NCI-H526 treated with DMSO at 0.1 percent for 48 hours (cell line): Measurements from ENCODE around the gene TMED5.

Source experiments
- DNase-seq: peaks from one replicate; lab custom pipeline; 2025; lab: John Stamatoyannopoulos, UW

The TMED5 gene

DNA sequence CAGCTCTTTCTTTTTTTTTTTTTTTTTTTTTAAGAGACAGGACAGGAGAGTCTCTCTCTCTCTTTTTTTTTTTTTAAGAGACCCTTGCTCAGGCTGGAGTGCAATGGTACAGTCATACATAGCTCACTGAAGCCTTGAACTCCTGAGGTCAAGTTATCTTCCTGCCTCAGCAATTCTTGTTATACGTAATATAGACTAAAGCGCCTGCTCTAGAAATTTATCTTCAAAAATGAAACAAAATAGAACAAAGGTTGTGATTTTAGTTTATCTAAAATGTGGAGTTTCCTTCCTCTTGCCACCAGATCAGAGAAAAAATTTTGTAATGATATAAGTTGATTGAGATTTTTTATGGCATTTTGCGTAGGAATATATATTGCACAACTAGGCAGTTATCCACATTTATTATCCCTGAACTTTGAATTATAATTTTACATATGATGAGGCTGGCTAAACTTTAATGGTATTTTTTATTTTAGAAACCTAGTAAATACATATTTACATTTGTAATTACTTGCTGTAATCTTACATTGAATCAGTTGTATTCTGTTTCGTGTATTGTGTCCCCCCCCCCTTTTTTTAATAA is 56.9 kb downstream of the TMED5 start:
- DNase-seq, result no peak

DNA sequence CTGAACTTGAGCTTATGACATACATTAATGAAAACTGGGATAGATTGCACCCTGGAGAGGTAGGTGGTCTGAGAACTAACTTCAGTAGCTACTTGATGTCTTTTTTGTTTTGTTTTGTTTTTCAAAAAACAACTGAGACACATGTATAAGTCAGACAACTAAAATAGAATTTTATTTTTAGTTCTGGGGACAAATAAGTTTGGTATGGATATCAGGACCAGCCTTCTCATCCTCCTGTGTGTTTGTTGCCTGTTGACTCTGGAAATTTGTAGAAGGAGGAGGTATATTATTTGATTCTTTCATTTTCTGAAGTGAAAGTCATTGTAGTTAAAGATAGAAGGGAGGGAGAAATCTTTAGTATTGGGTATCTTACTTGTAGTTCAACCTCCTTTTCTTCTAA is 59.6 kb downstream of the TMED5 start:
- DNase-seq, result no peak

DNA sequence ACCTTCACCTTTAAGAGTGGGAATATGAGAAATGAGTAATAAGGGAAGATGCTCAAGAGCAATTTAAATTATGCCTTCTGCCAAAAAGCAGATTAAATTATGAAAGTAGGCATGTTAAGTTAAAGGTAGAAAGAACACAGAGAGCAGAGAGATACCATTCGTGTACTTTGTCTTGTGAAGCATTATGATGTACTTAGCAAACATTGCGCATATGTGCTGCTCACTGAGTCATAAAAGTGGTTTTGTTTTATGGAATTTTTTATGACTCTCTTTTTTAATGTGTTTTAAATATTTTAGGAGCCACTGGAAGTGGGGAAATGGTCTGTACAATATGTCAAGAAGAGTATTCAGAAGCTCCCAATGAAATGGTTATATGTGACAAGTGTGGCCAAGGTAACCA is 65.8 kb downstream of the TMED5 start:
- no peak for DNase-seq

DNA sequence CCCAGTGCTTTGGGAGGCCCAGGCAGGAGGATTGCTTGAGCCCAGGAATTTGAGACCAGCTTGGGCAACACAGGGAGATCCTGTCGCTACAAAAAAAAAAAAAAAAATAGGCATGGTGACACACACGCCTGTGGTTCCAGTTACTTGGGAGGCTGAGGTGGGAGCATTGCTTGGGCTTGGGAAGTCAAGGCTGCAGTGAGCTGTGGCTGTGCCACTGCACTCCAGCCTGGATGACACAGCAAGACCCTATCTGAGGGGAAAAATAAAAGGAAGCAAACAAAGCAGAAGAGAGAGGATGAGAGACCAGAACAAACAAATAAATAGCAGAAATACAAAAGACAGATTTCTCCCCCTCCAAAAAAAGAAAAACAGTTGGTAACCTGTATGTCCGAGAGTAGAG is 67.1 kb downstream of the TMED5 start:
- no peak for DNase-seq

DNA sequence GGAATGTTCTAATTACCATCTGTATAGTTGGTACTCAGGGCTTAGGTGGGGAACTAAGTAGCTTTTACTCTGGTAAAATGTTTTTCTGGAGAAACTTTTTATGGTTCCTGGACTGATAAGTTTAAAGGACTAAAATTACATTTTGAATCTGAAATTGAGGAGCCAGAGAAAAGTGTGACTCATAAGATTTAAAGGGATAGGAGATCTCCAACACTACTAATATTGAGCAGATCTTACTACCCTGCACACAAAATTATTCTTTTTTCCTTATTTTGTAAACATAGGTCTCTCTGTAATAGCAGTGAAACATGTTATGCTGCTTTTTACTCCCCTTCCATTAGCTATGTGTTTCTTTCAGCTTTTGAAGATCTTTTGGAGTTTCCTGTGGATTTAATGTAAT is 68.7 kb downstream of the TMED5 start:
- no peak for DNase-seq

DNA sequence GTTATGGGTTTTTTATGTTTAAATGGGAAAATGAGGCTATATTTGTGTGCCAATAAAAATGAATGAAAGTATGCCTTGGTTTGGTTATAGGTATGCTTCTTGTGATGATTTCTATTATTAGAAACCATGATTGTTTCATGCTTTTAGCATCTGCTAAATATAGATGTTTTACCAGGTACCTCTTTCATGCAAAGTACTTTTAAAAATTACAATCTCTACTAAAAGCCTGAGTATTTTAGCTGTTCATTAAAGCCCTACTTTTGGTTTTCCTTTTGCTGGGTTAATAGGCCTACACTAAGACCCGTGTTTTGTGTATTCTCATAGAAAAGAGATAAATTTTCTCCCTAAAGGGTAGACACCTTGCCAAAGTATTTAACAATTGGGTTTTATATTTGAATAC is 69.1 kb downstream of the TMED5 start:
- DNase-seq, result no peak

DNA sequence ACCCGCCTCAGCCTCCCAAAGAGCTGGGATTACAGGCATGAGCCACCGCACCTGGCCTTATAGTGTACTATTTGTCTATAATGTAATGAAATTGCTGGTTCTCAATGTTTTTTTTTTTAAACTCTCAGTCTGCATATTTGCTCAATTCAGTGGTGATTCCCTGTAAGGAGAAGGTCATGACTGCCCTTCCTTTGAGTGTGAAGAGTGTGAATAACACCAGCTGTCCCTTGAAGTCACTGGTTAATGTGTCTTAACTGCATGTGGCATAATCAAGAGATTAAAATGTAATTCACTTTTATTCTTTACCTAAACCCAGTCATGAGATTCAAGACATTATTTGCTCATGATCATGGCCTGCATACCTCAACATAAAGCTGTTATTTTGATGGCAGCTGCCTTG is 70.6 kb downstream of the TMED5 start:
- DNase-seq, result no peak

DNA sequence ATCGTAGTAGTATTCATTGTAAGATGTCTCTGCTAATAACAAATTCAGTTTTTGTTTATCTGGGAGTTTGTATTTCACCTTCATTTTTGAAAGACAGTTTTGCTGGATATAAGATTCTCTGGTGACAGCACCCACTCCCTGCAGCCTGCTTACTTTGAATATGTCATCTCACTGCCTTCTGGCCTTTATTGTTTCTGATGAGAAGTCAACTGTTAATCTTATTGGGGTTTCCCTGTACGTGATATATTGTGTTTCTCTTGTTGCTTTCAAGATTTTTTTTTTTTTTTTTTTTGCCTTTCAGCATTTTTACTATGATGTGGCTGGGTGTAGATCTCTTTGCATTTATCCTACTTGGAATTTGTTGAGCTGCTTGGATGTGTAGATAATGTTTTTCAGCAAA is 71.9 kb downstream of the TMED5 start:
- no peak for DNase-seq

DNA sequence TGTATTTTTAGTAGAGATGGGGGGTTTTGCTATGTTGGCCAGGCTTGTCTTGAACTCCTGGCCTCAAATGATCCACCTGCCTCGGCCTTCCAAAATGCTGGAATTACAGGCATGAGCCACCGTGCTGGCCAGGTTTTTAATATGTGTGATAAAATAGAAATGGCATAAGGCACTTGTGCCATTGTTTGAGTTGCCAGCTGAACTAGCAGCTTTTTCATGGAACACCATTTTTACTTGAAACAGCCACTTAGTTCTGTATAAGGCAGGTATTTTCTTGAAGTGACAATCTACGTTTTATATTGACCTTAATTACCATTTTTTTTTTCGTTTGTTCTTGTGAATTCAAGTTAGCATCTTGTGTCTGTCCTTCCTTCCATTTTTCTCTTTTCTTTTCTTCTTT is 72.8 kb downstream of the TMED5 start:
- DNase-seq, result no peak

DNA sequence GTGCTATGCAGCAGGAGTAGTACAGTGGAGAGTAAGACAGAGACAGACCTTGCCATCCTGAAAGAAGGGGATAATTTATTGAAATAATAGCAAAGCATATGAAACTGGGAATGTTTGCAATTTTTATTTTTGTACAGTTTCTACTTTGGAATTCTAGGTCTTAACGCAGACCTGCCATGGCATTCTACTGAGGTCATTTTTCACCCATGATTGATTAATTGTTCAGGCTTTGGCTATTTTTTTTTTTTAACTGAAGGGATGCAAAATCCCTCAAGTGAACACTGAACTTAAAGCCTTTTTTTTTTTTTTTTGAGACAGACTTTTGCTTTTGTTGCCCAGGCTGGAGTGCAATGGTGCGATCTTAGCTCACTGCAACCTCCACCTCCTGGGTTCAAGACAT is 74.0 kb downstream of the TMED5 start:
- no peak for DNase-seq

DNA sequence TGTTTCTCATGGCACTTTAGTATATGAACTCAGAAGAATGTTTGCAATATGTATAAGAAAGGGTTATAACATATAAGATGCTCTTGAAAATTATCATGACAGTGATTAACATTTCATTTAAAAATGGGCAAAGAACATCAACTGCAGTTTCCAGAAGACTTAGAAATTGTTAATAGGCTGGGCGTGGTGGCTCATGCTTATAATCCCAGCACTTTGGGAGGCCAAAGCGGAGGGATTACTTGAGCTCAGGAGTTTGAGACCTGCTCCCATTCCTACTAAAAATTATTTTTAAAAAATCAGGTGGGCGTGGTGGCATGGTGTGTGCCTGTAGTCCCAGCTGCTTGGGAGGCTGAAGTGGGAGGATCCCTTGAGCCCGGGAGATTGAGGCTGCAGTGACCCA is 78.1 kb downstream of the TMED5 start:
- DNase-seq, result no peak
